Gastrocnemius medialis (tissue), 4 donors: ENCODE measurements around the gene RNF31. TPM values are rescaled to one million over a fixed set of nuclear protein-coding genes. Genes with fewer than 3 reads are reported as not detected.

Experiments
- ATAC-seq, 2 donors: fragments of 150-250 bp; one replicate each; pipeline ENCODE4 v1.9.1; 2016
- DNase-seq, 2 donors: peaks; one replicate each; pipeline ENCODE4 v3.0.0-alpha.2; 2019
- H3K27ac ChIP-seq, 4 donors: fragments of 200-600 bp; sonication (generic); 1 replicate in 1 of 4; 2 replicates in 3 of 4; pipeline ENCODE4 v1.5.1; 2016 to 2018; ENCODE audit warnings: mild to moderate bottlenecking in 2 of 4, moderate library complexity in 1 of 4
- H3K27me3 ChIP-seq, 3 donors: fragments of 200-600 bp; sonication (generic) in 2 of 3; 1 replicate in 1 of 3; 2 replicates in 2 of 3; pipeline versions ENCODE4 v1.5.1 to v1.6.0; 2016 to 2019; ENCODE audit warnings: mild to moderate bottlenecking in 1 of 3, moderate library complexity in 1 of 3
- H3K36me3 ChIP-seq, 2 donors: fragments of 200-600 bp; sonication (generic) in 1 of 2; one replicate each; pipeline ENCODE4 v1.5.1; 2017 to 2018
- H3K4me1 ChIP-seq, 2 donors: fragments of 200-600 bp; sonication (generic) in 1 of 2; one replicate each; pipeline ENCODE4 v1.5.1; 2016 to 2017; ENCODE audit warnings: mild to moderate bottlenecking in 2 of 2
- H3K4me3 ChIP-seq, 4 donors: fragments of 200-600 bp; sonication (generic) in 3 of 4; 1 replicate in 1 of 4; 2 replicates in 3 of 4; pipeline ENCODE4 v1.5.1; 2016 to 2019; ENCODE audit warnings: mild to moderate bottlenecking in 2 of 4
- H3K9me3 ChIP-seq, 3 donors: fragments of 200-600 bp; sonication (generic) in 2 of 3; 1 replicate in 1 of 3; 2 replicates in 2 of 3; pipeline ENCODE4 v1.5.1; 2016 to 2019
- POLR2A ChIP-seq, 2 donors: fragments of 450-650 bp; IDR thresholded peaks; one replicate each; pipeline ENCODE4 v1.6.1; 2017; ENCODE audit warnings: antibody characterized with exemption in 2 of 2, mild to moderate bottlenecking in 2 of 2, moderate library complexity in 2 of 2
- in situ Hi-C, 4 donors: fragments of 200-750 bp; cut with MboI; loops; one replicate each; pipeline versions ENCODE4 v1.15.0 to v1.8.0; 2017; ENCODE audit warnings: low sequenced_read_pairs in 4 of 4
- intact Hi-C: fragments of 100-400 bp; cut with DNase I; formaldehyde crosslinking; loops from one replicate; pipeline ENCODE4 v1.15.1; 2023; ENCODE audit warnings: low total_unique reads
- total RNA-seq, 4 donors: library from RNA; depleted of rRNA; stranded (reverse); fragments of >200 nt; gene quantifications; one replicate each; pipeline versions ENCODE4 v1.1.0 to v1.2.3, GENCODE V29; 2016
- TF ChIP-seq, protein P1 (sequence below), 5 experiments: fragments of 450-650 bp in 3 of 5; fragments of 200-600 bp in 2 of 5; sonication (generic) in 2 of 5; IDR thresholded peaks in 4 of 5; conservative IDR thresholded peaks in 1 of 5; 1 replicate in 4 of 5; 2 replicates in 1 of 5; pipeline ENCODE4 v1.5.1; 2016 to 2019; ENCODE audit warnings: antibody characterized with exemption in 5 of 5, mild to moderate bottlenecking in 3 of 5, moderate library complexity in 3 of 5

The RNF31 gene
- total RNA-seq, 4 donors from 2014 or later = 63.3 to 140 (median 82.4) TPM

GRCh38 chr14:24116128-24116814 lies 31.0 kb upstream of the RNF31 start:
- no peaks in the 10 kb centered on the region for H3K9me3 ChIP-seq
- H3K27me3 ChIP-seq = no peaks in the 10 kb centered on the region
- peak overlapping the region; percentile 92 to 99 (median 98) for H3K27ac ChIP-seq
- TF ChIP-seq, protein P1, sequence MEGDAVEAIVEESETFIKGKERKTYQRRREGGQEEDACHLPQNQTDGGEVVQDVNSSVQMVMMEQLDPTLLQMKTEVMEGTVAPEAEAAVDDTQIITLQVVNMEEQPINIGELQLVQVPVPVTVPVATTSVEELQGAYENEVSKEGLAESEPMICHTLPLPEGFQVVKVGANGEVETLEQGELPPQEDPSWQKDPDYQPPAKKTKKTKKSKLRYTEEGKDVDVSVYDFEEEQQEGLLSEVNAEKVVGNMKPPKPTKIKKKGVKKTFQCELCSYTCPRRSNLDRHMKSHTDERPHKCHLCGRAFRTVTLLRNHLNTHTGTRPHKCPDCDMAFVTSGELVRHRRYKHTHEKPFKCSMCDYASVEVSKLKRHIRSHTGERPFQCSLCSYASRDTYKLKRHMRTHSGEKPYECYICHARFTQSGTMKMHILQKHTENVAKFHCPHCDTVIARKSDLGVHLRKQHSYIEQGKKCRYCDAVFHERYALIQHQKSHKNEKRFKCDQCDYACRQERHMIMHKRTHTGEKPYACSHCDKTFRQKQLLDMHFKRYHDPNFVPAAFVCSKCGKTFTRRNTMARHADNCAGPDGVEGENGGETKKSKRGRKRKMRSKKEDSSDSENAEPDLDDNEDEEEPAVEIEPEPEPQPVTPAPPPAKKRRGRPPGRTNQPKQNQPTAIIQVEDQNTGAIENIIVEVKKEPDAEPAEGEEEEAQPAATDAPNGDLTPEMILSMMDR (IDR thresholded peaks at IDR 0.05 in 4 of 5, conservative IDR thresholded peaks at IDR 0.05 in 1 of 5) = no peak
- TF ChIP-seq POLR2A (IDR thresholded peaks at IDR 0.05) = no peak
- peak overlapping the region in 3 of 4 donors; percentile 74 to 79 (median 76) for H3K4me3 ChIP-seq
- H3K36me3 ChIP-seq = peaks cover 2 to 41% of the 10 kb centered on the region in 2 donors
- intact Hi-C loops = no loop called here
- DNase-seq (no peak), ATAC-seq (no peak)
- peaks cover 16 to 19% of the 10 kb centered on the region in 2 donors for H3K4me1 ChIP-seq
- in situ Hi-C loops = no loop called here

GRCh38 chr14:24117179-24117578 lies 30.1 kb upstream of the RNF31 start:
- peaks cover 2 to 50% of the 10 kb centered on the region in 2 donors for H3K36me3 ChIP-seq
- H3K9me3 ChIP-seq = no peaks in the 10 kb centered on the region
- in situ Hi-C loops (no loop called here), intact Hi-C loops (no loop called here)
- no peaks in the 10 kb centered on the region for H3K27me3 ChIP-seq
- TF ChIP-seq POLR2A (IDR thresholded peaks at IDR 0.05) = no peak
- TF ChIP-seq, protein P1 (IDR thresholded peaks at IDR 0.05 in 4 of 5, conservative IDR thresholded peaks at IDR 0.05 in 1 of 5) = no peak
- no peak overlapping the region for H3K4me3 ChIP-seq
- DNase-seq (no peak), ATAC-seq (no peak)
- H3K27ac ChIP-seq = peak overlapping the region in 1 of 4 donors; percentile 99
- H3K4me1 ChIP-seq = peaks cover 16 to 19% of the 10 kb centered on the region in 2 donors

DNA sequence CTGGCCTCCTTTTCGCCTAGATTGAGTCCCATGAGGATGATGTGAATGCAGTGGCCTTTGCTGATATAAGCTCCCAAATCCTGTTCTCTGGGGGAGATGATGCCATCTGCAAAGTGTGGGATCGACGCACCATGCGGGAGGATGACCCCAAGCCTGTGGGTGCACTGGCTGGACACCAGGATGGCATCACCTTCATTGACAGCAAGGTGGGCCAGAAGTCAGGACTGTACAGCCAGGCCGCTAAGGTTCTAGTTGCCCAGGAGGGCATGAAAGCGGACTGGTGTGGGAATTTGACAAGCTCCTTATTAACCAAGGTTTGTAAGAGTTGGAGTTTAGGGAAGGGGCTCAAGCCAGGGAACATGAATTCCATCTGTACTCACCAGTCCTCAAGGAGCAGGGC lies 27.6 kb upstream of the RNF31 start:
- in situ Hi-C loops = no loop called here
- DNase-seq (no peak), ATAC-seq (no peak)
- H3K4me3 ChIP-seq = no peak overlapping the region
- H3K36me3 ChIP-seq = peaks cover 2 to 72% of the 10 kb centered on the region in 2 donors
- H3K27ac ChIP-seq = no peak overlapping the region
- intact Hi-C loops = no loop called here
- TF ChIP-seq POLR2A (IDR thresholded peaks at IDR 0.05) = no peak
- no peaks in the 10 kb centered on the region for H3K9me3 ChIP-seq
- H3K27me3 ChIP-seq = no peaks in the 10 kb centered on the region
- H3K4me1 ChIP-seq = peaks cover 12 to 13% of the 10 kb centered on the region in 2 donors

DNA sequence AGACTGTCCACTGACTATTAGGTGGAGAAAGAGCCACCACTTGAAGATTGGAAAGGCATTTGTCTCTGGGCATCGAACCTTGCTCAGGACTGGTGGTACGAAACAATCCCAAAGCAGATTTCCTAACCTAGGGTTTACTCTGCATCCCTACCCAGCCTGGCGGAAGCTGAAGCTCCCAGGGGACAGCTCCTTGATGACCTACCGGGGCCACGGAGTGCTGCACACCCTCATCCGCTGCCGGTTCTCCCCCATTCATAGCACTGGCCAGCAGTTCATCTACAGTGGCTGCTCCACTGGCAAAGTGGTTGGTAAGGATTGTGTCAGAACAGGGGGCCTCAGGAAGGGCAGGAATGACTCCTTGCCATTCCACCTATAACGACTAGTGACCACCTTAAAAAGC lies 26.1 kb upstream of the RNF31 start:
- Histone ChIP-seq H3K4me3 (no peak overlapping the region), H3K4me1 (peaks cover 3 to 6% of the 10 kb centered on the region in 2 donors), H3K27ac (no peak overlapping the region), H3K9me3 (no peaks in the 10 kb centered on the region), H3K36me3 (peaks cover 2 to 72% of the 10 kb centered on the region in 2 donors), H3K27me3 (no peaks in the 10 kb centered on the region)
- no peak for DNase-seq
- TF ChIP-seq, protein P1 (IDR thresholded peaks at IDR 0.05 in 4 of 5, conservative IDR thresholded peaks at IDR 0.05 in 1 of 5) = no peak
- no peak for TF ChIP-seq POLR2A (IDR thresholded peaks at IDR 0.05)
- in situ Hi-C loops (no loop called here), intact Hi-C loops (no loop called here)
- no peak for ATAC-seq

GRCh38 chr14:24122416-24122815 lies 24.9 kb upstream of the RNF31 start:
- no peaks in the 10 kb centered on the region for H3K4me1 ChIP-seq
- in situ Hi-C loops = no loop called here
- TF ChIP-seq POLR2A (IDR thresholded peaks at IDR 0.05) = no peak
- TF ChIP-seq, protein P1 (IDR thresholded peaks at IDR 0.05 in 4 of 5, conservative IDR thresholded peaks at IDR 0.05 in 1 of 5) = no peak
- DNase-seq = no peak
- intact Hi-C loops = no loop called here
- H3K36me3 ChIP-seq = peaks cover 2 to 69% of the 10 kb centered on the region in 2 donors
- H3K27ac ChIP-seq = no peak overlapping the region
- ATAC-seq = no peak
- no peak overlapping the region for H3K4me3 ChIP-seq
- H3K9me3 ChIP-seq = no peaks in the 10 kb centered on the region
- no peaks in the 10 kb centered on the region for H3K27me3 ChIP-seq
